Measurements from ENCODE around the gene MAST4.

DNA sequence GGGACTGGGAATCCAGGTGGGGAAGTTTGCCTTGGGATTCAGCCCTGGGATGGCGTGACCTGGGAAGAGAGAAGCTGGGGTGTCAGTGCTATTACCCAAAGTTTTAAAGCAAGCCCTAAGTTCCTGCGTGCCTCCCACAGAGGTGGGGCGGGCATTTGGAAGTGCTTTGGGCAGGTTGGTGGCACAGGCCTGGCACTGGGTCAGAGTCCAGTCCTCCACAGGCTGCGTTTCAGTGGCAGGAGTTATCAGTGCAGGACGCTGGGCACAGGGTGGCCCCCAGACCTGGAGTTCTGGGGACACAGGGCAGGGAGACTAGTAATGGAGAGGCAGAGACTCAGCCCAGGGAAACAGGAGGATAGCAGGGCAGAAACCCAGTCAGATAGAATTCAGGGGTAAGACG is 147.2 kb downstream of the MAST4 start:
- TF ChIP-seq, protein P1, sequence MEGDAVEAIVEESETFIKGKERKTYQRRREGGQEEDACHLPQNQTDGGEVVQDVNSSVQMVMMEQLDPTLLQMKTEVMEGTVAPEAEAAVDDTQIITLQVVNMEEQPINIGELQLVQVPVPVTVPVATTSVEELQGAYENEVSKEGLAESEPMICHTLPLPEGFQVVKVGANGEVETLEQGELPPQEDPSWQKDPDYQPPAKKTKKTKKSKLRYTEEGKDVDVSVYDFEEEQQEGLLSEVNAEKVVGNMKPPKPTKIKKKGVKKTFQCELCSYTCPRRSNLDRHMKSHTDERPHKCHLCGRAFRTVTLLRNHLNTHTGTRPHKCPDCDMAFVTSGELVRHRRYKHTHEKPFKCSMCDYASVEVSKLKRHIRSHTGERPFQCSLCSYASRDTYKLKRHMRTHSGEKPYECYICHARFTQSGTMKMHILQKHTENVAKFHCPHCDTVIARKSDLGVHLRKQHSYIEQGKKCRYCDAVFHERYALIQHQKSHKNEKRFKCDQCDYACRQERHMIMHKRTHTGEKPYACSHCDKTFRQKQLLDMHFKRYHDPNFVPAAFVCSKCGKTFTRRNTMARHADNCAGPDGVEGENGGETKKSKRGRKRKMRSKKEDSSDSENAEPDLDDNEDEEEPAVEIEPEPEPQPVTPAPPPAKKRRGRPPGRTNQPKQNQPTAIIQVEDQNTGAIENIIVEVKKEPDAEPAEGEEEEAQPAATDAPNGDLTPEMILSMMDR (conservative IDR thresholded peaks at IDR 0.05; ENCODE audit: low read depth, low read length), result no peak
- TF ChIP-seq BHLHE40 (IDR thresholded peaks at IDR 0.05; ENCODE audit: low read depth, low read length) (no peak), RAD21 (IDR thresholded peaks at IDR 0.05; ENCODE audit: low read length) (no peak)

Measured in IMR-90 (cell line).